GM19324 (cell line): ENCODE results near the gene DCDC2B.
A peak's percentile ranks its signal among the peaks of the same experiment; 100 is the strongest.
"Not testable (repeated sequence)": the region's sequence is repeated elsewhere in the genome, so short reads cannot be mapped to it uniquely, and the experiment has no call there.

Experiments used
- ATAC-seq: cut with Tn5 transposase; IDR thresholded peaks from one replicate; pipeline ENCODE4 v1.9.1; 2021; ENCODE audit warnings: mild to moderate bottlenecking, moderate library complexity; ENCODE audit not compliant: unreplicated experiment, low FRiP score

The DCDC2B gene

DNA sequence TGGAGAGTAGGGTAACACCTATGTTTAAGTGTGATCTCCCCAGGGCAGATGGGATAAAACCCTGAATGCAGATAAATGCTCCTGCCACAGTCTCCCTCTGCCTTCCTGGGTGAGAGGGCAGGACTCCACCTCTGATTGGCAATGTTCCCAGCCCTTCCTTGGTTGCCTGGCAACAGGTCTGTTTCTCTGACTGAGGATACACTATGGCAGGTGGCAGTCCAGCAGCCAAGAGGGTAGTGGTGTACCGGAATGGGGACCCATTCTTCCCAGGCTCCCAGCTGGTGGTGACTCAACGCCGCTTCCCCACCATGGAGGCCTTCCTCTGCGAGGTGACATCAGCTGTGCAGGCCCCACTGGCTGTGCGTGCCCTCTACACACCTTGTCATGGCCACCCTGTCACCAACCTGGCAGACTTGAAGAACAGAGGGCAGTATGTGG is at the start of gene DCDC2B:
TSS of gene DCDC2B (plus strand) at position 199 of the 438 bp plus-strand sequence. CDS start at position 204, 5 bp downstream.
- no peak for ATAC-seq

GRCh38 chr1:32159189-32159588 is 49.7 kb upstream of the DCDC2B start:
- ATAC-seq = no peak

GRCh38 chr1:32163405-32163804 is 45.5 kb upstream of the DCDC2B start:
- ATAC-seq = no peak

DNA sequence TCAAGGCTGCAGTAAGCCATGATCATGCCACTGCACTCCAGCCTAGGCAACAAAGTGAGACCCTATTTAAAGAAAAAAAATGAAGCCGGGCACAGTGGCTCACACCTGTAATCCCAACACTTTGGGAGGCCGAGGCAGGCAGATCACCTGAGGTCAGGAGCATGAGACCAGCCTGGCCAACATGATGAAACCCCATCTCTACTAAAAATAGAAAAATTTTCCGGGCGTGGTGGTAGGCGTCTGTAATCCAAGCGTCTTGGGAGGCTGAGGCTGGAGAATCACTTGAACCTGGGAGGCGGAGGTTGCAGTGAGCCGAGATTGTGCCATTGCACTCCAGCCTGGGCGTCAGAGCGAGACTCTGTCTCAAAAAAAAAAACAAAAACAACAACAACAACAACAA is 43.3 kb upstream of the DCDC2B start:
- not testable (repeated sequence) for ATAC-seq

- ATAC-seq = no peak
Measured at GRCh38 chr1:32170991-32171390, 37.9 kb upstream of the DCDC2B start.

GRCh38 chr1:32172621-32173245 is 36.2 kb upstream of the DCDC2B start:
- no peak for ATAC-seq

DNA sequence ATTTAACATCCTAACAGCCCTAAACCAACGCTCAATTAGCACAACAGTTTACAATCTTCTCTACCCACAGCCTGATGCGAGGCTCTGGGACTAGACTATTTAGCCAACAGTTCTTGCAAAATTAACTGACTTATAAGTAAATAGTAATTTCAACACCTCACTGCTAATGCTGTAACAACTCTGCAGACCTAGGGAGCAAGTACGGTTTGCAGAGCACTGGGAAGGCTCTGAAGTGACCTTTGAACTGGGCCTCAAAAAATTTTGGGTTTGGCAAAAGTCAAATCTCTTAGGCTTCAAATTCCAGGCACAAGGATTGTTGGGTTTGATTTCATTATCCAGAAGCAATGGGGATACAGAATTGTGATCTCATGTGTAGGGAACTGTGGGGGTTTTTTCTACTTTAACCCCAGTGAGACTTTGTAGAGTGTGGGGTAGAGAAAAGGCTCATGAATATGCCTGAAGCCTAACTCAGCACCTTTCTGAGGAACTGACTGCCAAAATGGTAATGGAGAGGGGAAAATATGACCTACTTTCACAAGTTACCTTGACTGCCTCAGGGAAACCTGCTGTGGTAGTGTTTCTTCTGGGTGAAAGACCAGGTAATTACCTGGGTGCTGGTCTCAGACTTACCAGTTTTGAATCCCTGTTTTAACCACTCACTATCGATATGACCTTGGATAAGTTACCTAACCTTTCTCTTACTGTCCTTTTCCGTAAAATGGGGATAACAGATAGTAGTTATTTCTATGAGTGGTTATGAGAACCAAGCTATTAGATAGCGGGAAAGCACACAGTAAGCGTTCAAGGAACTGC is 30.3 kb upstream of the DCDC2B start:
- ATAC-seq = no peak

DNA sequence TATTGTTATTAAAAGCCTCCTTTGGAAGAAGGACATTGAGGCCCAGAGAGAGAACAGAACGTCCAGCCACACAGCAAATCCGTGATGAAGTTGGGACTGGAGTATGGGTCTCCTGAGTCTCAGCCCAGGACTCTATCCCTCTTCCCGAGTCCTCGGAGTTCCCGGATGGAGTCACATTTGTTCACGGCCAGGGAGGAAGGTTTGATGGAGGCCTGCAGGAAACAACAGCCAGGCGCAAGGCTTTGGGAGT is 29.8 kb upstream of the DCDC2B start:
- no peak for ATAC-seq

- peak; percentile 88 for ATAC-seq
Measured at GRCh38 chr1:32179443-32180185, 29.3 kb upstream of the DCDC2B start, which contains the start of gene TXLNA. Gene TXLNA, plus strand, starts transcription at chr1:32179675. Its CDS starts 671 bp downstream, at chr1:32180346.

GRCh38 chr1:32180186-32181060 is 28.5 kb upstream of the DCDC2B start:
- ATAC-seq = no peak

GRCh38 chr1:32181065-32181464 is 27.8 kb upstream of the DCDC2B start:
- ATAC-seq = no peak

DNA sequence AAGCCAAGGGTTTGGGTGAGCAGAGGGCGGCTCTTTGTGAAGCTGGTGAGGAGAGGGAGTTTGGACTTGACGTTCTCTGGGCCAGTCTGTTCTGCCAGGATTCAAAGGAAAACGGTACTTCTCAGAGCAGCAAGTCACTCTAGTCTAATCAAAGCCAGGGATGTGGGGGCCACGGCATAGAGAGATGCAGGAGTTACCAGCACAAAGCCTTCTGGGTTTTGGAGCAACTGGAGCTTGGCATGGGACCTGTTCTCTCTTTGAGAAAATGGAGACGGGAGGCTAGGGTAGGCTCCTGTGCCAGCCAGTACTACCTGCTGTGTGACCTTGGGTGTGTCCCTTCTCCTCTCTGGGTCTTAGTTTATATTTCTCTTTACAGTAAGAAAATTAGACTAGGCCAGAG is 27.3 kb upstream of the DCDC2B start:
- ATAC-seq = no peak

- ATAC-seq = no peak
Measured at GRCh38 chr1:32182060-32182459, 26.8 kb upstream of the DCDC2B start.

DNA sequence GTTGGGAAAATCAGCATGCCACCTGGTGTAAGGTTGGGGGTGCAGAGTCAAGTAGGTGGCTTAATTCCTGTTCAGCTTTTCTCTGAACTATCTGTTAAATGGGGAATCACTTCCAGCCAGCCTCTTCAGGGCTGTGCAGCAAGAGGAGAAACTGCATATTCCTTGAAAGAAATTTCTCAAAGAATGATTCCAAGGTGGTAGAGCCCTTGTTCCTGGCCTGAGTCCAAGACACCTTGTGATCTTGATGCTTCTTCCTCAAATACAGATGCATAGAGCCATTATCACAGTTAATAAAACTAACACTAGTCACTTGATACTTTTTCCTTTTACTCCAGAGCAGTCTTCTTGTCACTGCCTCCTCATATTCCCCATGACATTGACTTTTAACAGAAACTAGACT is 24.2 kb upstream of the DCDC2B start:
- no peak for ATAC-seq

- ATAC-seq = no peak
Measured at GRCh38 chr1:32186077-32186476, 22.8 kb upstream of the DCDC2B start.

- no peak for ATAC-seq
Measured at GRCh38 chr1:32186491-32186890, 22.4 kb upstream of the DCDC2B start.

- no peak for ATAC-seq
Measured at GRCh38 chr1:32187850-32188249, 21.0 kb upstream of the DCDC2B start.

- ATAC-seq = no peak
Measured at GRCh38 chr1:32192220-32192948, 16.5 kb upstream of the DCDC2B start.

DNA sequence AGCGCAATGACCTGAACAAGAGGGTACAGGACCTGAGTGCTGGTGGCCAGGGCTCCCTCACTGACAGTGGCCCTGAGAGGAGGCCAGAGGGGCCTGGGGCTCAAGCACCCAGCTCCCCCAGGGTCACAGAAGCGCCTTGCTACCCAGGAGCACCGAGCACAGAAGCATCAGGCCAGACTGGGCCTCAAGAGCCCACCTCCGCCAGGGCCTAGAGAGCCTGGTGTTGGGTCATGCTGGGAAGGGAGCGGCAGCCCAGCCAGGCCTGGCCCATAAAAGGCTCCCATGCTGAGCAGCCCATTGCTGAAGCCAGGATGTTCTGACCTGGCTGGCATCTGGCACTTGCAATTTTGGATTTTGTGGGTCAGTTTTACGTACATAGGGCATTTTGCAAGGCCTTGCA is 13.9 kb upstream of the DCDC2B start:
- ATAC-seq = no peak

GRCh38 chr1:32195531-32195930 is 13.4 kb upstream of the DCDC2B start:
- ATAC-seq = no peak
